ENCODE results near the gene CFHR3. TPM values are rescaled to one million over a fixed set of nuclear protein-coding genes. Genes with fewer than 3 reads are reported as not detected.
"Not testable (repeated sequence)": the region's sequence is repeated elsewhere in the genome, so short reads cannot be mapped to it uniquely, and the experiment has no call there.

The CFHR3 gene
- total RNA-seq, 1 experiment from 2014 or later: not detected

DNA sequence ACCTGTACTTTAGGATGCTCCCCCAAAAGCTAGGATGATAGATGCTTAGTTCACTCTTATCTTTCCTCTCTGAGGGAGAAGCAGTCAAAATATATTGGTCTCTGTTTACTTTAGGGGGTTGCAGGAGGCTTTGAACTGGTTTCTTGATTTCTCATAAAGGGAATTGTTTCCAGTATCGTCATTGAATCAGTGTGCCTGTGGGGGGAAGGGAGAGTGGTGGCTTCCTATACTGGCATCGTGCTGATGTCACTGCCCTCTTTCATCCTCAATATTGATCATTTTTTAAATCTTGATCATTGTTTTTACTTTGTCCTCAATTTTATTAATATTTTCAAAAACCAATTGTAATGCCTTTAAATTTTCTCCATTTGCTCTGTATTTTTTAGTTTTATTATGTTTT is 40.2 kb upstream of the CFHR3 start:
- BruUV-seq (replicated peaks): no TSS peak
- H3K36me3 Mint-ChIP-seq (ENCODE audit: insufficient read depth, unreplicated experiment): no peaks in the 10 kb centered on the region
- no peak overlapping the region for H3K27ac Mint-ChIP-seq (ENCODE audit: unreplicated experiment)
- no peaks in the 10 kb centered on the region for H3K27me3 Mint-ChIP-seq (ENCODE audit: unreplicated experiment)
- H3K4me3 Mint-ChIP-seq (ENCODE audit: low read depth, unreplicated experiment): no peak overlapping the region
- H3K4me1 Mint-ChIP-seq (ENCODE audit: low read depth, unreplicated experiment): no peaks in the 10 kb centered on the region
- peaks cover 8% of the 10 kb centered on the region for H3K9me3 Mint-ChIP-seq (ENCODE audit: low read depth, unreplicated experiment)
- DNase-seq: no peak
- intact Hi-C loops (cut with micrococcal nuclease; ENCODE audit: unreplicated experiment): no loop called here
- TF ChIP-seq CTCF (IDR thresholded peaks at IDR 0.05; ENCODE audit: unreplicated experiment): no peak
- CTCF ChIA-PET: no interaction called here

DNA sequence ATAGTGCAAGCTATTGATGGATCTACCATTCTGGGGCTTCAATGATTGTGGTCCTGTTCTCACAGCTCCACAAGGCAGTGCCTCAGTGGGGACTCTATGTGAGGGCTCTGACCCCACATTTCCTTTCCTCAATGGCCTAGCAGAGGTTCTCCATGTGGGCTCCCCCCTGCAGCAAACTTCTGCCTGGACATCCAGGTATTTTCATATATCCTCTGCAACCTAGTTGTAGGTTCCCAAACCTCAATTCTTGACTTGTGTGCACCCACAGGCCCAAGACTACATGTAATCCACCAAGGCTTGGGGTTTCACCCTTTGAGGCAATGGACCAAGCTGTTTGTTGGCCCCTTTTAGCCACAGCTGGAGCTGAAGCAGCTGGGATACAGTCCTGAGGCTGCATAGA is 35.9 kb upstream of the CFHR3 start:
- no peaks in the 10 kb centered on the region for H3K27me3 Mint-ChIP-seq (ENCODE audit: unreplicated experiment)

DNA sequence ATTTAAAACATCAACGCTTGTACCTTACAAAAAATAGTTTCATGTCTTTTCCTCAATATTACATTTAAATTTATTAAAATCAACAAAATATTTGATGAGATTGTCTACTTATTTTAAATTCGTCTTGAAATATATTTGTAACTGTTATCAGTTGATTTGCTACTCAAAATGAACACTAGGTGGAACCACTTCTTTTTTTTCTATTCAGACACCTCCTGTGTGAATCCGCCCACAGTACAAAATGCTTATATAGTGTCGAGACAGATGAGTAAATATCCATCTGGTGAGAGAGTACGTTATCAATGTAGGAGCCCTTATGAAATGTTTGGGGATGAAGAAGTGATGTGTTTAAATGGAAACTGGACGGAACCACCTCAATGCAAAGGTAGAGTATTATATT is 31.4 kb upstream of the CFHR3 start:
- H3K9me3 Mint-ChIP-seq (ENCODE audit: low read depth, unreplicated experiment); H3K4me3 Mint-ChIP-seq (ENCODE audit: low read depth, unreplicated experiment); CTCF ChIA-PET; H3K4me1 Mint-ChIP-seq (ENCODE audit: low read depth, unreplicated experiment); H3K27me3 Mint-ChIP-seq (ENCODE audit: unreplicated experiment); H3K27ac Mint-ChIP-seq (ENCODE audit: unreplicated experiment); H3K36me3 Mint-ChIP-seq (ENCODE audit: insufficient read depth, unreplicated experiment); BruUV-seq (replicated peaks); DNase-seq: not testable (repeated sequence)
- intact Hi-C loops (cut with micrococcal nuclease; ENCODE audit: unreplicated experiment): loop anchor here (2.0 to 10.0 kb wide), 4 partner anchors 114 to 614 kb away; partner anchors contain the start of genes ASPM and F13B
- TF ChIP-seq CTCF (IDR thresholded peaks at IDR 0.05; ENCODE audit: unreplicated experiment): peak; percentile 52

More for the DNA sequence above, 35.9 kb upstream of the CFHR3 start:
- Mint-ChIP-seq H3K4me3 (ENCODE audit: low read depth, unreplicated experiment) (no peak overlapping the region), H3K36me3 (ENCODE audit: insufficient read depth, unreplicated experiment) (no peaks in the 10 kb centered on the region), H3K9me3 (ENCODE audit: low read depth, unreplicated experiment) (peaks cover 12% of the 10 kb centered on the region), H3K27ac (ENCODE audit: unreplicated experiment) (no peak overlapping the region), H3K4me1 (ENCODE audit: low read depth, unreplicated experiment) (peaks cover 8% of the 10 kb centered on the region)
- DNase-seq: no peak
- intact Hi-C loops (cut with micrococcal nuclease; ENCODE audit: unreplicated experiment): no loop called here
- CTCF ChIA-PET: no interaction called here
- no TSS peak for BruUV-seq (replicated peaks)
- TF ChIP-seq CTCF (IDR thresholded peaks at IDR 0.05; ENCODE audit: unreplicated experiment): no peak

DNA sequence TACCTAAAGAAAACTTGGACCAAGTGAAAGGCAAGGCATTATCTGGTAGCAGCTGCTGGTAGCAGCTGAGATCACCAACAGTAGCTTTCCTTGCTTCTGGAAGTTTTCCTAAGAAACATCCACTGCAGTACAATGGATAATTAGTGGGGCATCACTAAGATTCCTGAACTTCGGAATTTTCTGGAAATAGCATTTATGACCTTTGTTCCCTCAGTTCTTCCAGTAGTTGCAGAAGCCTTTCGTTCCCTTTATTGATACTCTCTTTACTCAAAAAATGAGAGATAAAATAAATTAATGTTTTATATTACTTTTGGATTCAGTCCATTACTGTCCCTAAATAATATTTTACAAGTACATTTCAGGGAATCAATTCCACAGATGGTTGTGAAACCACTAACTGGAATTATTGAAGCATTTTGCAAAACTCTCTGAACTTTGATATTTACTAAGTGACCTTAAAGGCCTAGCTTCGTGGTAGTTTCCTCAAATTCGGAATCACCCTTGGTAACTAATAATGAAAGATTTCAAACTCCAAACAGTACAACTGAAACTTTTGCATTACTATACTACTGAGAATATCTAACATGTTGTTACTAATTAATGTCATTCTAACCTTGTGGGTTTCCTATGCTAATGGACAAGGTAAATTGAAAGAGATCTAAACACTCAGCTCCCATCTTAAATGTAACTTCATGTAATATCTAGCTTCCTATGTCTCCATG is 9.5 kb upstream of the CFHR3 start:
- H3K36me3 Mint-ChIP-seq (ENCODE audit: insufficient read depth, unreplicated experiment); H3K9me3 Mint-ChIP-seq (ENCODE audit: low read depth, unreplicated experiment); H3K27ac Mint-ChIP-seq (ENCODE audit: unreplicated experiment); CTCF ChIA-PET; H3K4me1 Mint-ChIP-seq (ENCODE audit: low read depth, unreplicated experiment); H3K4me3 Mint-ChIP-seq (ENCODE audit: low read depth, unreplicated experiment); BruUV-seq (replicated peaks); H3K27me3 Mint-ChIP-seq (ENCODE audit: unreplicated experiment); DNase-seq: not testable (repeated sequence)
- intact Hi-C loops (cut with micrococcal nuclease; ENCODE audit: unreplicated experiment): loop anchor here (10.0 kb wide), 1 partner anchor 80 kb away; no protein-coding TSS in a partner anchor

DNA sequence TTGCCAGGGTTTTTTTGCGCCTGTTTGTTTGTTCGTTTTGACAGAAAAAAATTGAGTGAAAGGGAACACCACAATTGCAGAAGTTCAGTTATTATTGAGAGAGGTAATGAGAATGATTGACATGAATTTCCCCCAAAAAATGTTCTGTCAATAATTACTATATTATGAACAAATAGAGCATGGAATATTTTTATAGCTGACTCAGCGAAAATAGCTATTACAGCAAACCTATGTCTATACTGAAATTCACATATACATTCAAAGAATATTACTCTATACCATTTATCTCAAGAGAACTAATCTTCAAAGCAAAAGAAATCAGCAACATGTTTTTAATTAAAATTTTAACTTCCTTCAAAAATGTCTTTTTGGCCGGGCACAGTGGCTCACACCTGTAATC is 4.8 kb upstream of the CFHR3 start:
- H3K36me3 Mint-ChIP-seq (ENCODE audit: insufficient read depth, unreplicated experiment); H3K9me3 Mint-ChIP-seq (ENCODE audit: low read depth, unreplicated experiment); H3K27me3 Mint-ChIP-seq (ENCODE audit: unreplicated experiment); H3K4me3 Mint-ChIP-seq (ENCODE audit: low read depth, unreplicated experiment); DNase-seq; H3K27ac Mint-ChIP-seq (ENCODE audit: unreplicated experiment); CTCF ChIA-PET; H3K4me1 Mint-ChIP-seq (ENCODE audit: low read depth, unreplicated experiment); BruUV-seq (replicated peaks): not testable (repeated sequence)
- intact Hi-C loops (cut with micrococcal nuclease; ENCODE audit: unreplicated experiment): loop anchor here (10.0 kb wide), 1 partner anchor 75 kb away; no protein-coding TSS in a partner anchor
